ENCODE data around the gene PAX1. TPM values are rescaled to one million over a fixed set of nuclear protein-coding genes. Genes with fewer than 3 reads are reported as not detected.

The PAX1 gene
- total and polyA plus RNA-seq, 3 experiments from 2014 or later = not detected

DNA sequence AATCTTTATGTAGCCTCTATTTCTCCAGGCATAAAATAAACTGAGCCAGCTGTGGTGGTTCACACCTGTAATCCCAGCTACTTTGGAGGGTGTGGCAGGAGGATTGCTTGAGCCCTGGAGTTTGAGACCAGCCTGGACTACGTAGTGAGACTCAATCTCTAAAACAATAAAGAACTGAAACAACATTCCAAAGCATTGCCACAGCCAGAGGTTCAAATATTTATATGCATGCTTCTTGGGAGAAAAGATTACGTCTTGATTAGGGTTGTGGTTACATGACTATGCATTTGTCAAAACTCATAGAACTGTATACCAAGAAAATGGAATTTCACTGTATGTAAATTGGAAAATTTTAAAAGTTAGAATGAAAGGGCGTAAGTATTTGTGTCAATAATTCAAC lies 27.7 kb upstream of the PAX1 start:
- no peaks in the 10 kb centered on the region for H3K36me3 ChIP-seq (ENCODE audit: insufficient read depth, low read length)
- ChIA-PET POLR2A (no interaction called here), CTCF (no interaction called here)
- H3K27ac ChIP-seq (ENCODE audit: low read depth, low read length) = no peak overlapping the region
- H3K9me3 ChIP-seq (ENCODE audit: low read length) = no peaks in the 10 kb centered on the region
- no peaks in the 10 kb centered on the region for H3K27me3 ChIP-seq (ENCODE audit: insufficient read depth, low read length, poor library complexity, severe bottlenecking)
- no peak overlapping the region for H3K4me3 Mint-ChIP-seq
- no peaks in the 10 kb centered on the region for H3K4me1 ChIP-seq (ENCODE audit: insufficient read depth, low read length)
- peaks cover 0 to 4% of the 10 kb centered on the region in 2 donors for H3K27me3 Mint-ChIP-seq
- H3K4me3 ChIP-seq (ENCODE audit: low read length) = no peak overlapping the region
- peaks cover 0 to 10% (median 0%) of the 10 kb centered on the region in 5 donors for H3K9me3 Mint-ChIP-seq
- no peaks in the 10 kb centered on the region for H3K36me3 Mint-ChIP-seq
- no peaks in the 10 kb centered on the region for H3K4me1 Mint-ChIP-seq
- H3K27ac Mint-ChIP-seq = no peak overlapping the region
- DNase-seq = no peak

DNA sequence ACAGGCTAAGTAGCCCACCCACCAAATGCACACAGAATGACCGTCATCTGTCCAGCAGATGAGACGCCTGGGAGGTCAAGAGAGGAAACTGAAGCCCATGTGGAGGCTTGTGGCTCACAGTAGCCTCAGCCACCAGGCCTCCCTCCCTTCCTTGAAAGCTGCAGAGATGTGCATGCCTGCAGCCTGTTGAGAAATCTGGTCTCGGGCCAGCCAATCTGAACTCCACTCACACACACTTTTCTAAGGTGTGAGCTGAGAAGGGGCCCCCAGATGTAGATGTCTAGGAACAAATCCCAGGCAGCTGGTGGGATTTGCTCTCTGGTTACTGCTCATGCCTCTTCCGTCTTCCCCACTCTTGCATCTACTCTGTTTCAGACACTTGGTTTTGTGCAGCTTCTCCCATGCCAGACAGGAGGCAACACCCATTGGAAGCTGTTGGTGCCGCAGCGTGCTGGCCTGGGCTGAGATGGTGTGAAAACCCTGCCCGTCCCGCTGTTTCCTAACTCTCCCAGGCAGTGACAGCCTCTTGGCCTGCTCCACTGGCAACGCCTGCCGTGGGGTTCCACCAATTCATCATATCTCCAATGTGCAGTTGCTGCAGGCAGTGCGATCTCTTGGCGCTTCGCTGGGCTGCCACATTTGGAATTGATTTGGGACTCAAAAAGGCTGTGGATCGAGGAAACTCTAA lies 24.1 kb upstream of the PAX1 start:
- no peaks in the 10 kb centered on the region for H3K9me3 Mint-ChIP-seq
- peaks cover 0 to 3% of the 10 kb centered on the region in 2 donors for H3K27me3 Mint-ChIP-seq
- H3K27ac Mint-ChIP-seq = no peak overlapping the region
- Histone ChIP-seq H3K9me3 (ENCODE audit: low read length) (no peaks in the 10 kb centered on the region), H3K27ac (ENCODE audit: low read depth, low read length) (no peak overlapping the region), H3K4me3 (ENCODE audit: low read length) (no peak overlapping the region), H3K27me3 (ENCODE audit: insufficient read depth, low read length, poor library complexity, severe bottlenecking) (no peaks in the 10 kb centered on the region), H3K36me3 (ENCODE audit: insufficient read depth, low read length) (no peaks in the 10 kb centered on the region), H3K4me1 (ENCODE audit: insufficient read depth, low read length) (no peaks in the 10 kb centered on the region)
- no peak overlapping the region for H3K4me3 Mint-ChIP-seq
- ChIA-PET POLR2A (no interaction called here), CTCF (no interaction called here)
- H3K4me1 Mint-ChIP-seq = no peaks in the 10 kb centered on the region
- H3K36me3 Mint-ChIP-seq = no peaks in the 10 kb centered on the region
- DNase-seq = no peak

- H3K36me3 ChIP-seq (ENCODE audit: insufficient read depth, low read length) = no peaks in the 10 kb centered on the region
- Mint-ChIP-seq H3K9me3 (no peaks in the 10 kb centered on the region), H3K27me3 (peaks cover 0 to 3% of the 10 kb centered on the region in 2 donors), H3K27ac (peak overlapping the region in 1 of 8 donors; percentile 61), H3K36me3 (no peaks in the 10 kb centered on the region), H3K4me3 (peak overlapping the region in 1 of 7 donors; percentile 76), H3K4me1 (no peaks in the 10 kb centered on the region)
- H3K4me1 ChIP-seq (ENCODE audit: insufficient read depth, low read length) = no peaks in the 10 kb centered on the region
- DNase-seq = no peak
- H3K27me3 ChIP-seq (ENCODE audit: insufficient read depth, low read length, poor library complexity, severe bottlenecking) = no peaks in the 10 kb centered on the region
- POLR2A ChIA-PET = no interaction called here
- no peak overlapping the region for H3K4me3 ChIP-seq (ENCODE audit: low read length)
- H3K9me3 ChIP-seq (ENCODE audit: low read length) = no peaks in the 10 kb centered on the region
- CTCF ChIA-PET = no interaction called here
- H3K27ac ChIP-seq (ENCODE audit: low read depth, low read length) = no peak overlapping the region
Observed at GRCh38 chr20:21681922-21682318, 23.5 kb upstream of the PAX1 start.

GRCh38 chr20:21682521-21682954 lies 22.9 kb upstream of the PAX1 start:
- no peak overlapping the region for H3K27ac Mint-ChIP-seq
- H3K4me1 ChIP-seq (ENCODE audit: insufficient read depth, low read length) = no peaks in the 10 kb centered on the region
- H3K27ac ChIP-seq (ENCODE audit: low read depth, low read length) = no peak overlapping the region
- H3K9me3 Mint-ChIP-seq = no peaks in the 10 kb centered on the region
- no peaks in the 10 kb centered on the region for H3K36me3 ChIP-seq (ENCODE audit: insufficient read depth, low read length)
- no peaks in the 10 kb centered on the region for H3K36me3 Mint-ChIP-seq
- ChIA-PET POLR2A (no interaction called here), CTCF (no interaction called here)
- no peaks in the 10 kb centered on the region for H3K9me3 ChIP-seq (ENCODE audit: low read length)
- no peak overlapping the region for H3K4me3 ChIP-seq (ENCODE audit: low read length)
- no peak for DNase-seq
- H3K4me3 Mint-ChIP-seq = no peak overlapping the region
- no peaks in the 10 kb centered on the region for H3K27me3 ChIP-seq (ENCODE audit: insufficient read depth, low read length, poor library complexity, severe bottlenecking)
- H3K27me3 Mint-ChIP-seq = peaks cover 0 to 3% of the 10 kb centered on the region in 2 donors
- H3K4me1 Mint-ChIP-seq = no peaks in the 10 kb centered on the region

DNA sequence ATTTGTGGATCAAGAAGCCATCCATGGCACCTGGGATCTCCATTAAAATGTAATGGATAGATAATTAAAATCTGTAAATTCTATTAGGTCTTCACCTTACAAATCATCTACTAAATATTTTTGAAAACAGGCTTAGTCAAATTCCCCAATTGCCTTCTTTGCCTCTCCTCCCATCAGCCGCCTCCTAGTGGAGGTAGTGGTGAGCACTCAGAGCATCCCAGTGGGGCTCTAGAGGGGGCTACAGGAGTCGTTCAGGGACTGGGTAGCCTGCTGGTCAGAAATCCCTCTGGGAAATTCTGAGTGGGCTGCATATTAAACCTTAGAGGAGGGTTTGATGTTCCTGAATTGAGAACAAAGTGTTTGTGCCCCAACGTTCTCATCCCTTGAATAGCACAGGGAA lies 20.8 kb upstream of the PAX1 start:
- Histone ChIP-seq H3K4me1 (ENCODE audit: insufficient read depth, low read length) (no peaks in the 10 kb centered on the region), H3K27me3 (ENCODE audit: insufficient read depth, low read length, poor library complexity, severe bottlenecking) (no peaks in the 10 kb centered on the region), H3K36me3 (ENCODE audit: insufficient read depth, low read length) (no peaks in the 10 kb centered on the region), H3K9me3 (ENCODE audit: low read length) (no peaks in the 10 kb centered on the region), H3K4me3 (ENCODE audit: low read length) (no peak overlapping the region), H3K27ac (ENCODE audit: low read depth, low read length) (no peak overlapping the region)
- no peak overlapping the region for H3K27ac Mint-ChIP-seq
- no peaks in the 10 kb centered on the region for H3K36me3 Mint-ChIP-seq
- ChIA-PET CTCF (no interaction called here), POLR2A (no interaction called here)
- H3K9me3 Mint-ChIP-seq = peaks cover 0 to 2% (median 0%) of the 10 kb centered on the region in 5 donors
- H3K4me3 Mint-ChIP-seq = no peak overlapping the region
- no peak for DNase-seq
- H3K27me3 Mint-ChIP-seq = peaks cover 0 to 3% of the 10 kb centered on the region in 2 donors
- H3K4me1 Mint-ChIP-seq = no peaks in the 10 kb centered on the region

DNA sequence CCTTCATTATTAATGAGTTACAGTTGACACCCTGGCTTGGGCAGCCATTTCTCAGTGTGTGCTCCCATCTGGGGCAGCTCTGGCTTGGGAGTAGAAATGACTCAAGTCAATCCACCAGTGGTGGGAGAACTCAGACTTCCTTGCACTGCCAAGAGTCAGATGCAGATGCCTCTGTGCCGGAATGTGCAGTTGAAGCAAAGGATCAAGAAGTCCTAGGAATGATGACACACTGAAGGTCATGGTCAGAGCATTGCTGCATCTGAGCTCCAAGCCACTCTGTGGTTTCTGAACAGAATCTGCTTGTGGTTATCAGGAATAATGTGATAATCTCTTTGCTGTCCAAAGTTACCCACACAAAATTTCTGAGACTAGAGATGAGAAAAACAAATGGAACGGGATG lies 19.5 kb upstream of the PAX1 start:
- no peak overlapping the region for H3K4me3 ChIP-seq (ENCODE audit: low read length)
- no peak overlapping the region for H3K27ac ChIP-seq (ENCODE audit: low read depth, low read length)
- H3K9me3 Mint-ChIP-seq = peaks cover 0 to 2% (median 0%) of the 10 kb centered on the region in 5 donors
- H3K4me1 ChIP-seq (ENCODE audit: insufficient read depth, low read length) = no peaks in the 10 kb centered on the region
- no peak overlapping the region for H3K27ac Mint-ChIP-seq
- no peaks in the 10 kb centered on the region for H3K36me3 Mint-ChIP-seq
- no peaks in the 10 kb centered on the region for H3K4me1 Mint-ChIP-seq
- H3K27me3 Mint-ChIP-seq = peaks cover 0 to 2% of the 10 kb centered on the region in 2 donors
- no peaks in the 10 kb centered on the region for H3K27me3 ChIP-seq (ENCODE audit: insufficient read depth, low read length, poor library complexity, severe bottlenecking)
- no peaks in the 10 kb centered on the region for H3K9me3 ChIP-seq (ENCODE audit: low read length)
- CTCF ChIA-PET = no interaction called here
- POLR2A ChIA-PET = no interaction called here
- no peak overlapping the region for H3K4me3 Mint-ChIP-seq
- no peak for DNase-seq
- no peaks in the 10 kb centered on the region for H3K36me3 ChIP-seq (ENCODE audit: insufficient read depth, low read length)

GRCh38 chr20:21693322-21693721 lies 12.1 kb upstream of the PAX1 start:
- ChIA-PET POLR2A (no interaction called here), CTCF (no interaction called here)
- H3K4me3 ChIP-seq (ENCODE audit: low read length) = no peak overlapping the region
- Mint-ChIP-seq H3K36me3 (no peaks in the 10 kb centered on the region), H3K4me1 (no peaks in the 10 kb centered on the region), H3K9me3 (peaks cover 0 to 11% (median 0%) of the 10 kb centered on the region in 5 donors), H3K27me3 (peaks cover 21 to 22% of the 10 kb centered on the region in 2 donors), H3K4me3 (no peak overlapping the region), H3K27ac (no peak overlapping the region)
- no peaks in the 10 kb centered on the region for H3K4me1 ChIP-seq (ENCODE audit: insufficient read depth, low read length)
- no peaks in the 10 kb centered on the region for H3K9me3 ChIP-seq (ENCODE audit: low read length)
- H3K27ac ChIP-seq (ENCODE audit: low read depth, low read length) = no peak overlapping the region
- H3K27me3 ChIP-seq (ENCODE audit: insufficient read depth, low read length, poor library complexity, severe bottlenecking) = peaks cover 3% of the 10 kb centered on the region
- no peak for DNase-seq
- H3K36me3 ChIP-seq (ENCODE audit: insufficient read depth, low read length) = no peaks in the 10 kb centered on the region

DNA sequence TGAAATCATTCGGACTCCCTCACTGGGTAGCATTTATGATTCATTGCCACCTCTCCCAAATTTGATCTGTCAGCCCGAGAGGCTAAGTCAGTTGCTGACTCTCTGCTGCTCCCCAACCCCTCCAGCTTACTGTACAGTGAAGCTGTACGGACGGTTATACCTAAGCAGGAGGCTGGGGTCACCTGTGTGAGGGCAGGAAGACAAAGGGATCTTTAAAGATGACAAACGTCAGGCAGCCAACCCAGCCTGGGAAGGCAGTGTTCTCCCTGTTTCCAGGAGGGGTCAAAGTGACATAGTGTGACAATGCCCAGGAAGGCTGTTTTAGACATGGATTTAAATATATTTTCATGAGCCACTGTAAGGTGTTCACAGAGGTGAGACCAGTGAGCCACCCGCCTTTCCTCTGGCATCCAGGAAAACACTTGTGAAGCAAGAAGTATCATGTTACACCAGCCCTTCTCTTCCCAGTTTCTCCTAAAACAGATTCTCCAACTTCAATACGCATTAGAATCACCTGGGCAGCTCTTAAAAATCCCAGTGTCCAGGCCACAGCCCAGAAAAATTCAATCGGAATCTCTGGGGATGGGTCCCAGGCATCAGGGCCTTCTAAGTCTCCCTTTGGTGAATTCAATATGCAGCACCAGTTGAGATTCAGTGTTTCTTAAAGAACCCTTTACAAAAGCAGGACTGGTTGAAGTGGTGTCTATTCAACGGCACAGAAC lies 6.8 kb upstream of the PAX1 start:
- Mint-ChIP-seq H3K36me3 (no peaks in the 10 kb centered on the region), H3K4me3 (no peak overlapping the region), H3K27me3 (peaks cover 38 to 60% of the 10 kb centered on the region in 2 donors), H3K9me3 (peaks cover 0 to 9% (median under 1%) of the 10 kb centered on the region in 5 donors), H3K4me1 (peaks cover 0 to 6% (median 4%) of the 10 kb centered on the region in 3 donors), H3K27ac (no peak overlapping the region)
- Histone ChIP-seq H3K4me3 (ENCODE audit: low read length) (no peak overlapping the region), H3K9me3 (ENCODE audit: low read length) (no peaks in the 10 kb centered on the region), H3K36me3 (ENCODE audit: insufficient read depth, low read length) (no peaks in the 10 kb centered on the region), H3K27ac (ENCODE audit: low read depth, low read length) (no peak overlapping the region), H3K4me1 (ENCODE audit: insufficient read depth, low read length) (no peaks in the 10 kb centered on the region), H3K27me3 (ENCODE audit: insufficient read depth, low read length, poor library complexity, severe bottlenecking) (peaks cover 7% of the 10 kb centered on the region)
- no peak for DNase-seq
- CTCF ChIA-PET = no interaction called here
- POLR2A ChIA-PET = no interaction called here

Measured in CD8-positive, alpha-beta memory T cell (primary cell).